Endothelial cell of umbilical vein (primary cell): Measurements from ENCODE around the gene OLFM2. TPM values are rescaled to one million over a fixed set of nuclear protein-coding genes. Genes with fewer than 3 reads are reported as not detected.

Experiments
- BruUV-seq: library from RNA; stranded (reverse); fragments of 400-500 nt; replicated peaks from 2 replicates; lab custom pipeline; 2021; lab: Mats Ljungman, UMichigan
- CTCF ChIA-PET: fragments of 300-600, 350-600 bp; sonication (Branson Sonifier 250); formaldehyde crosslinking; loops from one replicate; lab custom pipeline; 2021; ENCODE audit warnings: antibody characterized with exemption, inconsistent platforms; lab: Charles Lee
- POLR2A ChIA-PET: fragments of 300-600, 350-600 bp; sonication (Branson Sonifier 250); formaldehyde crosslinking; loops from one replicate; lab custom pipeline; 2021; ENCODE audit warnings: antibody characterized with exemption, inconsistent platforms; lab: Charles Lee
- DNase-seq: peaks from one replicate; pipeline ENCODE4 v3.0.0-alpha.2; 2011; ENCODE audit warnings: low read depth, low spot score
- FAIRE-seq: peaks from 2 replicates; lab custom pipeline; 2011; peaks lifted over from hg19 to GRCh38; lab: Jason Lieb, UNC
- H2AFZ ChIP-seq: 2 replicates; pipeline ENCODE4 v1.6.0; 2012; ENCODE audit warnings: low read depth, low read length, control low read depth, inconsistent platforms
- H3K27ac ChIP-seq: 2 replicates; pipeline ENCODE4 v1.5.1; 2011; ENCODE audit warnings: low read depth, mild to moderate bottlenecking, control low read depth, low read length, moderate library complexity; ENCODE audit not compliant: insufficient read depth
- H3K27me3 ChIP-seq, 2 experiments: 2 replicates each; pipeline versions ENCODE4 v1.6.0 to v1.6.1; 2011; ENCODE audit warnings: low read length in 2 of 2, mixed read lengths in 1 of 2; ENCODE audit not compliant: control insufficient read depth in 2 of 2, insufficient read depth in 2 of 2
- H3K36me3 ChIP-seq, 2 experiments: 2 replicates in 1 of 2; 3 replicates in 1 of 2; pipeline ENCODE4 v1.5.1; 2011; ENCODE audit warnings: low read length in 2 of 2, mild to moderate bottlenecking in 1 of 2, moderate library complexity in 1 of 2; ENCODE audit not compliant: control insufficient read depth in 2 of 2, insufficient read depth in 2 of 2; ENCODE audit errors: extremely low read depth in 1 of 2
- H3K4me1 ChIP-seq: 3 replicates; pipeline ENCODE4 v1.5.1; 2011; ENCODE audit warnings: mild to moderate bottlenecking, low read length; ENCODE audit not compliant: control insufficient read depth, insufficient read depth; ENCODE audit errors: extremely low read depth
- H3K4me2 ChIP-seq: 2 replicates; pipeline ENCODE4 v1.6.1; 2011; ENCODE audit warnings: low read length, control low read depth, mixed read lengths; ENCODE audit not compliant: insufficient read depth
- H3K4me3 ChIP-seq, 3 experiments: fragments of 200-600 bp in 1 of 3; sonication (generic), shearing (Covaris generic) in 1 of 3; replicated peaks in 1 of 3; 2 replicates each; pipeline ENCODE4 v1.5.1; 2011 to 2016; ENCODE audit warnings: control low read depth in 3 of 3, low read length in 3 of 3, mild to moderate bottlenecking in 2 of 3, inconsistent platforms in 1 of 3, low read depth in 1 of 3, moderate library complexity in 1 of 3; ENCODE audit not compliant: insufficient read depth in 1 of 3
- H3K79me2 ChIP-seq: 2 replicates; pipeline ENCODE4 v1.6.0; 2012; ENCODE audit warnings: low read length, inconsistent platforms; ENCODE audit not compliant: control insufficient read depth, insufficient read depth
- H3K9ac ChIP-seq: replicated peaks from 2 replicates; pipeline ENCODE3; 2011; ENCODE audit warnings: low read length, control low read depth; ENCODE audit not compliant: insufficient read depth; ENCODE audit errors: extremely low read depth
- H3K9me1 ChIP-seq: replicated peaks from 3 replicates; pipeline ENCODE4 v1.6.0; 2011; ENCODE audit warnings: mild to moderate bottlenecking, low read length; ENCODE audit not compliant: control insufficient read depth, insufficient read depth; ENCODE audit errors: extremely low read depth
- H3K9me3 ChIP-seq: replicated peaks from 2 replicates; pipeline ENCODE4 v1.5.1; 2012; ENCODE audit warnings: low read length, inconsistent platforms; ENCODE audit not compliant: control insufficient read depth, insufficient read depth
- H4K20me1 ChIP-seq: replicated peaks from 2 replicates; pipeline ENCODE3; 2011; ENCODE audit warnings: mild to moderate bottlenecking, low read length; ENCODE audit not compliant: control insufficient read depth, insufficient read depth; ENCODE audit errors: extremely low read depth
- EZH2 ChIP-seq: IDR thresholded peaks from 2 replicates; pipeline ENCODE4 v1.6.1; 2012; ENCODE audit warnings: borderline replicate concordance, low read depth, mild to moderate bottlenecking, moderate library complexity, low read length, inconsistent platforms; ENCODE audit not compliant: severe bottlenecking
- FOS ChIP-seq: IDR thresholded peaks from 2 replicates; pipeline ENCODE4 v1.6.1; 2011; ENCODE audit warnings: mild to moderate bottlenecking, low read length, moderate library complexity, borderline replicate concordance; ENCODE audit not compliant: insufficient read depth
- POLR2AphosphoS5 ChIP-seq: IDR thresholded peaks from 2 replicates; pipeline ENCODE4 v1.6.1; 2012; ENCODE audit warnings: low read depth, mild to moderate bottlenecking, control low read depth, low read length, moderate library complexity; ENCODE audit not compliant: insufficient read depth
- dilution Hi-C: fragments of 300-500 bp; cut with MboI; formaldehyde crosslinking; loops from one replicate; pipeline ENCODE4 v1.15.0; 2019; ENCODE audit warnings: low sequenced_read_pairs; ENCODE audit not compliant: extremely low pct_ligation_motif_present
- intact Hi-C: fragments of 100-400 bp; cut with micrococcal nuclease; formaldehyde crosslinking; loops from one replicate; pipeline ENCODE4 v1.10.0; 2022
- polyA plus RNA-seq, 4 experiments: library from polyadenylated mRNA; depleted of rRNA in 3 of 4; stranded (reverse) in 3 of 4; unstranded in 1 of 4; fragments of >200 nt; gene quantifications; 2 replicates each; pipeline versions ENCODE4 v1.2.1 to v1.2.3, GENCODE V29; 2011 to 2012; ENCODE audit warnings: missing spikeins in 1 of 4
- total RNA-seq: library from RNA; stranded (reverse); gene quantifications from 2 replicates; pipeline ENCODE4 v1.2.3, GENCODE V29; 2021

Gene OLFM2
- total and polyA plus RNA-seq, 2 donors (not counting 3 experiments of a cell fraction or from before 2014, with no cell fraction given), result 0.91 to 1.9 TPM

- no TSS peak for BruUV-seq
- CTCF ChIA-PET, result no interaction called here
- DNase-seq (no peak), FAIRE-seq (no peak)
- Histone ChIP-seq H3K36me3 (no peaks in the 10 kb centered on the region), H3K4me1 (peaks cover 7% of the 10 kb centered on the region), H3K27ac (no peak overlapping the region), H3K4me3 (peak overlapping the region in 1 of 3 experiments; percentile 38), H3K27me3 (peaks cover 18 to 25% of the 10 kb centered on the region in 2 experiments), H3K9me1 (no peaks in the 10 kb centered on the region), H3K79me2 (no peaks in the 10 kb centered on the region), H4K20me1 (no peaks in the 10 kb centered on the region), H3K9ac (no peak overlapping the region), H3K9me3 (no peaks in the 10 kb centered on the region), H3K4me2 (no peak overlapping the region), H2AFZ (peak overlapping the region; percentile 53)
- intact Hi-C loops (loop anchor here (5.0 kb wide), 1 partner anchor 326 kb away; no protein-coding TSS in a partner anchor), dilution Hi-C loops (no loop called here)
- POLR2A ChIA-PET, result no interaction called here
- TF ChIP-seq POLR2AphosphoS5, result no peak
- peak; percentile 80 for TF ChIP-seq EZH2
Measured at GRCh38 chr19:9913237-9914000, 22.9 kb downstream of the OLFM2 start.

- Histone ChIP-seq H3K9me3 (no peaks in the 10 kb centered on the region), H3K79me2 (no peaks in the 10 kb centered on the region), H3K27ac (no peak overlapping the region), H3K9ac (no peak overlapping the region), H3K4me3 (no peak overlapping the region), H4K20me1 (no peaks in the 10 kb centered on the region), H3K9me1 (no peaks in the 10 kb centered on the region), H2AFZ (no peak overlapping the region), H3K36me3 (no peaks in the 10 kb centered on the region), H3K27me3 (peaks cover 18 to 25% of the 10 kb centered on the region in 2 experiments), H3K4me1 (peaks cover 7% of the 10 kb centered on the region), H3K4me2 (no peak overlapping the region)
- FAIRE-seq (no peak), DNase-seq (no peak)
- intact Hi-C loops, result loop anchor here (5.0 kb wide), 1 partner anchor 325 kb away; no protein-coding TSS in a partner anchor
- POLR2A ChIA-PET, result no interaction called here
- peak; percentile 73 for TF ChIP-seq EZH2
- TF ChIP-seq FOS, result no peak
- no TSS peak for BruUV-seq
- CTCF ChIA-PET, result interaction anchor here (0.9 kb wide), 1 partner anchor 88 kb away, joined by 3 read pairs; no protein-coding TSS in a partner anchor
- dilution Hi-C loops, result no loop called here
Measured at GRCh38 chr19:9912551-9913236, 23.6 kb downstream of the OLFM2 start.
